Thyroid gland (tissue), 4 donors: Measurements from ENCODE around the gene COL5A2.

Experiments
- CTCF ChIP-seq, 6 experiments: fragments of 200-600 bp in 3 of 6; fragments of 450-650 bp in 3 of 6; sonication (generic) in 3 of 6; IDR thresholded peaks; one replicate each; pipeline ENCODE4 v1.5.1; 2016 to 2019; ENCODE audit warnings: antibody characterized with exemption in 6 of 6, mild to moderate bottlenecking in 2 of 6, inconsistent platforms in 1 of 6, moderate library complexity in 1 of 6
- POLR2A ChIP-seq, 2 donors: fragments of 450-650 bp; IDR thresholded peaks; one replicate each; pipeline ENCODE4 v1.6.1; 2017; ENCODE audit warnings: antibody characterized with exemption in 2 of 2, mild to moderate bottlenecking in 2 of 2, moderate library complexity in 1 of 2

- TF ChIP-seq POLR2A (IDR thresholded peaks at IDR 0.05) (no peak), CTCF (IDR thresholded peaks at IDR 0.05) (no peak)
Measured at GRCh38 chr2:189217541-189217940, 38.0 kb upstream of the COL5A2 start.
